GM23338 (cell line): Measurements from ENCODE around the gene ASPDH. TPM values are rescaled to one million over a fixed set of nuclear protein-coding genes. Genes with fewer than 3 reads are reported as not detected.

Source experiments
- ATAC-seq: fragments of 200-7000 bp; cut with Tn5 transposase; 3 replicates; pipeline ENCODE4 v1.9.1; 2020
- DNase-seq: peaks from one replicate; pipeline ENCODE4 v3.0.0-alpha.2; 2015; ENCODE audit warnings: low spot score
- H2AFZ ChIP-seq: fragments of 200-600 bp; sonication (generic); 2 replicates; pipeline ENCODE4 v1.8.0; 2016; ENCODE audit warnings: antibody characterized with exemption, mild to moderate bottlenecking, moderate library complexity
- H3F3A ChIP-seq: fragments of 200-600 bp; sonication (generic); replicated peaks from 2 replicates; pipeline ENCODE4 v1.8.0; 2017; ENCODE audit warnings: antibody characterized with exemption, mixed run types, low read depth
- H3K27ac ChIP-seq: fragments of 200-600 bp; sonication (generic); 2 replicates; pipeline ENCODE4 v1.6.1; 2016; ENCODE audit warnings: low read depth
- H3K27me3 ChIP-seq: fragments of 200-600 bp; sonication (generic); 2 replicates; pipeline ENCODE4 v1.8.0; 2016; ENCODE audit warnings: mild to moderate bottlenecking, mixed run types, moderate library complexity; ENCODE audit not compliant: insufficient read depth
- H3K36me3 ChIP-seq: fragments of 200-600 bp; sonication (generic); 2 replicates; pipeline ENCODE4 v1.8.0; 2016; ENCODE audit warnings: mild to moderate bottlenecking; ENCODE audit not compliant: insufficient read depth
- H3K4me1 ChIP-seq: fragments of 200-600 bp; sonication (generic); 2 replicates; pipeline ENCODE4 v1.8.0; 2016; ENCODE audit warnings: mild to moderate bottlenecking, moderate library complexity; ENCODE audit not compliant: insufficient read depth
- H3K4me2 ChIP-seq: fragments of 200-600 bp; sonication (generic); 2 replicates; pipeline ENCODE4 v1.7.1; 2017; ENCODE audit warnings: mixed run types
- H3K4me3 ChIP-seq: fragments of 200-600 bp; sonication (generic); 2 replicates; pipeline ENCODE4 v1.6.1; 2016; ENCODE audit warnings: mixed run types
- H3K79me2 ChIP-seq: fragments of 200-600 bp; sonication (generic); replicated peaks from 2 replicates; pipeline ENCODE4 v1.8.0; 2017; ENCODE audit warnings: mild to moderate bottlenecking; ENCODE audit not compliant: insufficient read depth
- H3K9me2 ChIP-seq: fragments of 200-600 bp; sonication (generic); 2 replicates; pipeline ENCODE4 v1.8.0; 2017; ENCODE audit not compliant: insufficient read depth
- H4K20me1 ChIP-seq: fragments of 200-600 bp; sonication (generic); replicated peaks from 2 replicates; pipeline ENCODE4 v1.8.0; 2017; ENCODE audit warnings: mild to moderate bottlenecking; ENCODE audit not compliant: insufficient read depth
- H3K27ac Mint-ChIP-seq: 2 replicates; pipeline ENCODE4 v1.8.0; 2020; ENCODE audit warnings: inconsistent platforms, mild to moderate bottlenecking, moderate library complexity, mixed read lengths
- H3K27me3 Mint-ChIP-seq: 3 replicates; pipeline ENCODE4 v1.8.0; 2022; ENCODE audit warnings: low read depth, mild to moderate bottlenecking, moderate library complexity, mixed read lengths, inconsistent platforms; ENCODE audit not compliant: insufficient read depth, poor library complexity
- H3K36me3 Mint-ChIP-seq: 3 replicates; pipeline ENCODE4 v1.8.0; 2021; ENCODE audit warnings: low read depth, mild to moderate bottlenecking, inconsistent platforms, moderate library complexity, mixed read lengths
- H3K4me1 Mint-ChIP-seq: 3 replicates; pipeline ENCODE4 v1.8.0; 2020; ENCODE audit warnings: mild to moderate bottlenecking, inconsistent platforms, mixed read lengths
- H3K4me3 Mint-ChIP-seq: 3 replicates; pipeline ENCODE4 v1.8.0; 2021; ENCODE audit warnings: moderate library complexity, mild to moderate bottlenecking, inconsistent platforms, mixed read lengths
- H3K9me3 Mint-ChIP-seq: 3 replicates; pipeline ENCODE4 v1.8.0; 2020; ENCODE audit warnings: moderate library complexity, mild to moderate bottlenecking, inconsistent platforms, mixed read lengths
- CREB1 ChIP-seq: fragments of 250-450 bp; sonication (Bioruptor Pico); IDR thresholded peaks from 2 replicates; pipeline ENCODE4 v1.5.0; 2020; ENCODE audit warnings: low read depth, mild to moderate bottlenecking, moderate library complexity
- CTCF ChIP-seq, 2 experiments: fragments of 200-600 bp in 1 of 2; sonication (generic) in 1 of 2; conservative IDR thresholded peaks; 2 replicates each; pipeline versions ENCODE4 v1.5.1 to v1.6.1; 2016 to 2017; ENCODE audit warnings: antibody characterized with exemption in 2 of 2, low read depth in 2 of 2, mild to moderate bottlenecking in 2 of 2, moderate library complexity in 1 of 2
- EZH2 ChIP-seq: fragments of 200-600 bp; sonication (generic); IDR thresholded peaks from one replicate; pipeline ENCODE4 v1.8.0; 2017; ENCODE audit warnings: antibody characterized with exemption, mild to moderate bottlenecking, low read depth; ENCODE audit not compliant: unreplicated experiment
- EZH2phosphoT487 ChIP-seq: fragments of 200-600 bp; sonication (generic); IDR thresholded peaks from one replicate; pipeline ENCODE4 v1.8.1; 2018; ENCODE audit warnings: antibody characterized with exemption; ENCODE audit not compliant: unreplicated experiment
- NANOG ChIP-seq: IDR thresholded peaks from 2 replicates; pipeline ENCODE4 v1.6.1; 2016; ENCODE audit warnings: antibody characterized with exemption, borderline replicate concordance
- POLR2AphosphoS5 ChIP-seq: IDR thresholded peaks from 2 replicates; pipeline ENCODE4 v1.6.1; 2016; ENCODE audit warnings: antibody characterized with exemption, low read depth
- STAT1 ChIP-seq: IDR thresholded peaks from one replicate; pipeline ENCODE4 v1.6.1; 2016; ENCODE audit warnings: antibody characterized with exemption; ENCODE audit not compliant: unreplicated experiment
- ZNF114 ChIP-seq: fragments of 250-450 bp; sonication (Bioruptor Pico); IDR thresholded peaks from 2 replicates; pipeline ENCODE4 v1.5.0; 2020; ENCODE audit warnings: mild to moderate bottlenecking, moderate library complexity
- ZNF331 ChIP-seq: fragments of 250-450 bp; sonication (Bioruptor Pico); IDR thresholded peaks from 2 replicates; pipeline ENCODE4 v1.5.0; 2020; ENCODE audit warnings: low read depth, mild to moderate bottlenecking, moderate library complexity
- ZNF462 ChIP-seq: fragments of 250-450 bp; sonication (Bioruptor Pico); IDR thresholded peaks from 2 replicates; pipeline ENCODE4 v1.5.0; 2020; ENCODE audit warnings: mild to moderate bottlenecking, moderate library complexity
- polyA plus RNA-seq: library from polyadenylated mRNA; unstranded; fragments of >200 nt; fragmentation: Nextera tagmentation; extraction: Ambion mirVana; gene quantifications from 2 replicates; pipeline ENCODE4 v1.2.1, GENCODE V29; 2016
- total RNA-seq: library from RNA; depleted of rRNA; stranded (reverse); fragments of >200 nt; shearing (Covaris generic); gene quantifications from 2 replicates; pipeline ENCODE4 v1.2.3, GENCODE V29; 2014

The ASPDH gene
- total and polyA plus RNA-seq, 2 experiments from 2014 or later: not detected

GRCh38 chr19:50465986-50466705 lies 47.6 kb downstream of the ASPDH start:
- peak; percentile 56 for ATAC-seq
- TF ChIP-seq CREB1 (no peak), EZH2 (no peak), ZNF331 (CRISPR knock-in tag) (no peak), NANOG (no peak), CTCF (conservative IDR thresholded peaks at IDR 0.05; ENCODE audit: low read depth in 2 of 2) (peak; percentile 62 to 71), EZH2phosphoT487 (no peak), STAT1 (no peak), POLR2AphosphoS5 (no peak)

GRCh38 chr19:50465000-50465399 lies 48.7 kb downstream of the ASPDH start:
- Mint-ChIP-seq H3K27ac (no peak overlapping the region), H3K9me3 (peaks cover 94% of the 10 kb centered on the region), H3K4me1 (no peaks in the 10 kb centered on the region), H3K4me3 (no peak overlapping the region), H3K27me3 (peaks cover 10% of the 10 kb centered on the region), H3K36me3 (peaks cover 38% of the 10 kb centered on the region)
- Histone ChIP-seq H3K4me3 (no peak overlapping the region), H3K79me2 (no peaks in the 10 kb centered on the region), H4K20me1 (no peaks in the 10 kb centered on the region), H3K27me3 (no peaks in the 10 kb centered on the region), H3K36me3 (no peaks in the 10 kb centered on the region), H3K27ac (no peak overlapping the region), H3K4me2 (no peak overlapping the region), H3K9me2 (no peaks in the 10 kb centered on the region), H3K4me1 (0 out of 2 replicates have a peak, but pooled peaks cover 3% of the 10 kb centered on the region), H3F3A (no peaks in the 10 kb centered on the region), H2AFZ (no peak overlapping the region)
- ATAC-seq (no peak), DNase-seq (no peak)
- TF ChIP-seq EZH2phosphoT487 (no peak), CREB1 (no peak), ZNF331 (CRISPR knock-in tag) (no peak), CTCF (conservative IDR thresholded peaks at IDR 0.05; ENCODE audit: low read depth in 2 of 2) (no peak), STAT1 (no peak), ZNF462 (no peak), EZH2 (no peak), ZNF114 (CRISPR knock-in tag) (no peak)

More at GRCh38 chr19:50465986-50466705, 47.6 kb downstream of the ASPDH start:
- Histone ChIP-seq H3K4me2 (peak overlapping the region; percentile 52; the same call in 1 of the 2 replicates), H3K9me2 (no peaks in the 10 kb centered on the region), H3K79me2 (no peaks in the 10 kb centered on the region), H3K4me3 (peak overlapping the region; percentile 9; the same call in 1 of the 2 replicates), H3K36me3 (no peaks in the 10 kb centered on the region), H3K27me3 (no peaks in the 10 kb centered on the region), H2AFZ (no peak overlapping the region), H3K27ac (no peak overlapping the region), H4K20me1 (no peaks in the 10 kb centered on the region), H3K4me1 (0 out of 2 replicates have a peak, but pooled peaks cover 3% of the 10 kb centered on the region), H3F3A (no peaks in the 10 kb centered on the region)
- Mint-ChIP-seq H3K27ac (no peak overlapping the region), H3K36me3 (peaks cover 42% of the 10 kb centered on the region), H3K4me1 (no peaks in the 10 kb centered on the region), H3K4me3 (no peak overlapping the region), H3K9me3 (peaks cover 97% of the 10 kb centered on the region), H3K27me3 (peaks cover 10% of the 10 kb centered on the region)
- peak; percentile 88 for DNase-seq
